GM19099 (cell line): ENCODE results near the gene MYH13.

Source experiments
- POLR2A ChIP-seq: IDR thresholded peaks from 3 replicates; pipeline ENCODE4 v1.6.1; 2011; ENCODE audit warnings: low read depth; ENCODE audit not compliant: insufficient read length; ENCODE audit errors: extremely low read depth

Gene MYH13

GRCh38 chr17:10292057-10292937 is 80.5 kb downstream of the MYH13 start:
- TF ChIP-seq POLR2A: no peak

DNA sequence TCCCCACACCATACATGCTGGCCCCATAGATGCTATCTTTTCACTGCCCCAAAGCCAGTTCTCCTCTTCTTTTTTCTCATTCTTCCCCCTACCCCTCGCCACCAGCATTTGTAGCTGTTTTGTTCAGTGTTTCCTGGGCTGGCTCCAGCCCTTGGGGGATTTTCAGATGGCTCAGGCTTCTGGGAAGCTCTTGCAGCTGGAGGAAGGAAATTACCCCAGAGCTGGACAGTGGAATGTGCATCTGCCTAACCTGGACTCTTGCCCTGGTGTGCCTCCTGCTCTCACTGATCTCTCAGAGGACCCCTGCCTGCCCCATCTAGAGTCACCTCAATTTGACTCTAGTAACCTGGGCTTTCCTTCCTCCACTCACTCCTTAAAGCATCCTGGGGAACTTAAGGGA is 82.8 kb downstream of the MYH13 start:
- no peak for TF ChIP-seq POLR2A

GRCh38 chr17:10286324-10286723 is 86.5 kb downstream of the MYH13 start:
- TF ChIP-seq POLR2A: no peak

DNA sequence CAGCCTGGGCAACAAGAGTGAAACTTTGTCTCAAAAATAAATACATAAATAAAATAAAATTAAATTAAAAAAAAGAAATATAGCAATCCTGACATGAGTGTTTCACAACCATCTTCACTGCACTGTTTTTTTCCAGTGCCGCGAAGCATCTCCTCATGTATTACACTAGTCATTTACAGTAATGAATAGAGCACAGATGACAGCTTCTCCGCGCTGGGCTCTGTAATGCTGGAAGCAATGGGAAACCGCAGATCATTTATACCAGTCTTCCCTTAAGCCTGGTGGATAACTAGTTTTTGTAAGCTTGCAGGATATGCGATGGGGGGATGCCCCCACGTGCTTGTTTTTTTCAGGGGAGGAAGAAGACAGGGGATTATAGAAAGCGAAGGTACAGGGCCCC is 86.9 kb downstream of the MYH13 start:
- no peak for TF ChIP-seq POLR2A

DNA sequence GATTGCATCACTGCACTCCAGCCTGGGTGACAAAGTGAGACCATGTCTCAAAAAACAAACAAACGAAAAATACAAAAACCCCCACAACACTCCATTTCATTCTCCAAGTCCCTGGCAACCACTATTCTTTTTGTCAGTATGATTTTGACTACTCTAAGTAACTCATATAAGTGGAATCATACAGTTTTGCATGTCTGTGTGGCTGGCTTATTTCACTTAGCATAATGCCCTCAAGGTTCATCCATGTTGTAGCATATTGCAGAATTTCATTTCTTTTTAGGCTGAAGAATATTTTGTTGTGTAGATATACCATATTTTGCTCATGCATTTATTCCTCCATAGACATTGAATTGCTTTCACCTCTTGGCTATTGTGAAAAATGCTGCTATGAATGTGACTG is 92.7 kb downstream of the MYH13 start:
- TF ChIP-seq POLR2A: no peak

DNA sequence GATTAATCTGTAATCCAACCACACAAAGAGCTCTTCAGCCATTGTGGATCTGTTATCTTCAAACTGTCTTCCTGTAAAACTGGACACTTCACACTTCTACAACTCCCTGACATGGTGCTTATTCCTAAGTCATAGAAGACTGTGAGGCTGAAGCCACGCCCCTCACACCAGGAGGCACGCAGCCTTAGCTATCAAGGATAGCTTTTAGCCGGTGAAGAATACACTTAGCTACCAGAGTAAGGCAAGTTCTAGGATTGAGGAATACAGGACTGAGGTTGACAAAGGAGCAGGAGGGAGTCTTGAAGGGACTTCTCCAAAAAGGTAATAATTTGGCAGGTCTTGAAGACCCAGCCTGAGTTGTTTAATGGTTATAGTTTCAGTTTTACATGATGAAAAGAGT is 94.6 kb downstream of the MYH13 start:
- TF ChIP-seq POLR2A: no peak

- no peak for TF ChIP-seq POLR2A
Observed at GRCh38 chr17:10276436-10276835, 96.4 kb downstream of the MYH13 start.

- TF ChIP-seq POLR2A: no peak
Observed at GRCh38 chr17:10275418-10275817, 97.4 kb downstream of the MYH13 start.

DNA sequence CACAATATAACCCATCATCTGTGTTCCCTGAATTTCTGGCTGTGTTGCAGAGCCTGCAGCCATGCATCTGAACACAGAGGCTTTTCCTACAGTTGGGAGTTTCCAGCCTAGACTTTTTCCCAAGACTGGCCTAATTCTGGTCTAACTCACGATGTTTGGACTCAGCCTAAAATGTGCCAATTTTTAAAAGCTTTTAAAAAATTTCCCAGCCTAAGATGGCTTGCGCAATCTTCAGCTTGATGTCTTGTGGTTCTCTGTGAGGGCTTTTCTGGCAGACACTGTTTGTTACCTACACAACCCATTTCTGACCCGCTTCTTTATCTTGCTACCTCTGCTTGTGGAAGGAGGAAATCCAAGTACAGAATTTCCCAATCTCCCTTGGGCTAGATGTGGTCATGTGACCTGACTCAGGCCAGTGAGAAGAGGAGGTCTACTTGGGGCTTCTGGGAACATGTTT is 101.7 kb downstream of the MYH13 start:
- TF ChIP-seq POLR2A: no peak

DNA sequence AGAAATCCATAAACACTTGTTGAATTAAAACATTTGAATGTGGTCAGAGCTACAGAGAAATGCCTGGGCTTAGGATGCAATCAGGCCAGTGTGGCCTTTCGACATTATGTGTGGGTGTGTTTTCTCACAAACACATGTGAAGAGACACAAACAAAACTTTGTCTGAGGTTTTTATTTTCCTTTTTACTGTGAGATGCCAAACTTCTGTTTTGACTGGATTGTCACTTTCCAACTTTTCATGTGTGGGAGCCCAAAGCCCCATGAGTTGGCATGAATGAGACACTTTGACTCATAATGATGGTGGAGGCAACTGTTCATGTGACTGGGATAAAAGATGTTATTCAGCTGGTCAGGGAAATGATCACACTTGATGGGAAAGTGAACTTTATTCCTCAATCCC is 102.5 kb downstream of the MYH13 start:
- TF ChIP-seq POLR2A: no peak

DNA sequence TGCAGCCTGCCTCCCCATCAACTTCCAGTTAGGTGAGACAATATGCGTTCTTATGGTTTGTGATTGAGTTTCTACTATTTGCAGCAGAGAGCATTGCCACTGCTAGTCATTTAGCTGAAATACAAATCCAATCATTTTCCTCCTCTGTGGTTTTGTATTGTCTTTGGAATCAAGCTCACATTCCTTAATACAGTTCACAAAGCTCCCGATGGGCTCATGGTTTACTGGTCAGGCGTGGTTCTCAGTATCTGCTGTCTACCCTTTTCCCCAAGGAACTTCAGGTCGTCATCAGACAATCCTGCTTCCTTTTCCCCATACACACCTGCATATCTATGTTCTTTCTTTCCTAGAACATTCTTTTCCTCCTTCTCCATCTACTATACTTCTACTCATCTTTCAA is 104.8 kb downstream of the MYH13 start:
- no peak for TF ChIP-seq POLR2A

DNA sequence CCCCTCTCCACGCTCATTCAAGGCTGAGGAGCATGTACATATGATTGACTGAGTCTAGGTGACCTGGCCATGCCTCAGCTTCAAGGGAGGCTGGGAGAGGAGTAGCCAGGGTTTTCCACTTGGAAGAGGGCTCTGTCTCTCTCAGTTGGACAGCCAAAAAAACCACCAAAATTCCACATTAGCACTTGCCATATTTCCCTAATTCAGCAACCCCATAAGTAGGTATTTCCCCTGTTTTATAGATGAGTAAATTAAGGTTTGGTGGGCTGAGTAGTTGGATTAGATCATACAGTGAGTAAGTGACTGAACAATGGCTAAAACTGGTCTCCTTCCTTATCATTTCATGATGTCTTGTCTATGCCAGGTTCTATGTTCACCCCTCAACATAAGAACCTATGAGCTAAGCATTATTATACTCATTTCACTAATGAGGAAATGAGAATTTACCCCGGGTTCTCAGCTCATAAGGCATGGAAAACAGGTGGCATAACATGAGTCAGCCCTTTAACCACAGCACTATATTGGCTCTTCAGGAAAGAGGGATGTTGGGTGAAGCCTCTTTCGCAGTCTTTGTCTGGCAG is 106.4 kb downstream of the MYH13 start:
- TF ChIP-seq POLR2A: no peak

- TF ChIP-seq POLR2A: no peak
Observed at GRCh38 chr17:10265100-10265810, 107.6 kb downstream of the MYH13 start.

GRCh38 chr17:10264051-10264450 is 108.8 kb downstream of the MYH13 start:
- no peak for TF ChIP-seq POLR2A

DNA sequence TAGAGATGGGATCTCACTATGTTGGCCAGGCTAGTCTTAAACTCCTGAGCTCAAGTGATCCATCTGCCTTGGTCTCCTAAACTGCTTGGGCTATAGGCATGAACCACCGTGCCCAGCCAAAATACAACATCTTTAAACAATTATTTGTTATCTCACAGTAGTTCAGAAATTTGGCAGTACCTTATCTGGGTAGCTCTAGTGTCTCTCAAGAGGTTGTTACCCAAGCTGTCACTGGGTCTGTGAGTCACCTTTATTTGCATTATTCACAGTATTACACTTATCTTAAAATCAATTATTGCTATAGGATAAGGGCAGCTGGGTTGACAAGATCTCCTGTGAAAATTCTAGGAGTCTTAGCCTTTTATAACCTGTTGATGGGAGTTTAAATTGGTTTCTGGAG is 110.4 kb downstream of the MYH13 start:
- no peak for TF ChIP-seq POLR2A

GRCh38 chr17:10261098-10261497 is 111.7 kb downstream of the MYH13 start:
- no peak for TF ChIP-seq POLR2A
